ENCODE data around the gene SLC9A9. TPM values are rescaled to one million over a fixed set of nuclear protein-coding genes. Genes with fewer than 3 reads are reported as not detected.
A peak's percentile ranks its signal among the peaks of the same experiment; 100 is the strongest.

The SLC9A9 gene
- total RNA-seq, 6 experiments from 2014 or later: 1.3 to 6.3 (median 3.0) TPM

DNA sequence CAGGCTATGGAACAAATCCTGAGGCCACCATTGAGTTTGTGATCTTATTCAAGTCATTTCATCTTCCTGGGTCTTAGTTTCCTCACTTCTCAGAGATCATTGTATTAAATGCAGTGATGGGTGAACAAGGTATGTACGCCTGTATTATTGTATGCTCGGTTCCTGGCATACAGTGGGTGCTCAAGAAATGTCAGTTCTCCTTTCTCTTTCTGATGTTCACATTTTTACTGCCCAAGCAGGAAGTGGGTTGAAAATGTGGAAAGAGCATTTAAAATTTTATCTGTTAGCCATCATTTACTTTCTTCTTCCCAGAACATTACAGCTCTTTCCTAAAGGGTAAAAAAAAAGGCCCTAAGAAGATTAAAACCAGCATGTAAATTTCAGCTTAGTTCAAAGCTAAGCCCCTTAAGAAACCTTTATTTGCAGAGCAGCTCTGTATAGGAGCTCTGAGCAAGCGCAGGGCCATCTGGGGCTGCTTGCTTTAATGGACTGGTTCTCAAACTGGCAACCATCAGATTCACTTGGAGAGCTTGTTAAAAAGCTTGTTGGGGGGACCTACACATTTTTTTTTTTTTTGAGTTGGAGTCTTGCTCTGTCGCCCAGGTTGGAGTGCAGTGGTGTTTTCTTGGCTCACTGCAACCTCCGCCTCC lies 549.3 kb downstream of the SLC9A9 start:
- 70% methylated on average over 5 of the region's 5 CpGs for WGBS (ENCODE audit: insufficient coverage, low coverage, low lambda C conversion rate, missing lambda C conversion rate)
- no peaks in the 10 kb centered on the region for H3K36me3 ChIP-seq
- TF ChIP-seq, protein P1, sequence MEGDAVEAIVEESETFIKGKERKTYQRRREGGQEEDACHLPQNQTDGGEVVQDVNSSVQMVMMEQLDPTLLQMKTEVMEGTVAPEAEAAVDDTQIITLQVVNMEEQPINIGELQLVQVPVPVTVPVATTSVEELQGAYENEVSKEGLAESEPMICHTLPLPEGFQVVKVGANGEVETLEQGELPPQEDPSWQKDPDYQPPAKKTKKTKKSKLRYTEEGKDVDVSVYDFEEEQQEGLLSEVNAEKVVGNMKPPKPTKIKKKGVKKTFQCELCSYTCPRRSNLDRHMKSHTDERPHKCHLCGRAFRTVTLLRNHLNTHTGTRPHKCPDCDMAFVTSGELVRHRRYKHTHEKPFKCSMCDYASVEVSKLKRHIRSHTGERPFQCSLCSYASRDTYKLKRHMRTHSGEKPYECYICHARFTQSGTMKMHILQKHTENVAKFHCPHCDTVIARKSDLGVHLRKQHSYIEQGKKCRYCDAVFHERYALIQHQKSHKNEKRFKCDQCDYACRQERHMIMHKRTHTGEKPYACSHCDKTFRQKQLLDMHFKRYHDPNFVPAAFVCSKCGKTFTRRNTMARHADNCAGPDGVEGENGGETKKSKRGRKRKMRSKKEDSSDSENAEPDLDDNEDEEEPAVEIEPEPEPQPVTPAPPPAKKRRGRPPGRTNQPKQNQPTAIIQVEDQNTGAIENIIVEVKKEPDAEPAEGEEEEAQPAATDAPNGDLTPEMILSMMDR (IDR thresholded peaks at IDR 0.05): no peak
- TF ChIP-seq POLR2A (IDR thresholded peaks at IDR 0.05): no peak

DNA sequence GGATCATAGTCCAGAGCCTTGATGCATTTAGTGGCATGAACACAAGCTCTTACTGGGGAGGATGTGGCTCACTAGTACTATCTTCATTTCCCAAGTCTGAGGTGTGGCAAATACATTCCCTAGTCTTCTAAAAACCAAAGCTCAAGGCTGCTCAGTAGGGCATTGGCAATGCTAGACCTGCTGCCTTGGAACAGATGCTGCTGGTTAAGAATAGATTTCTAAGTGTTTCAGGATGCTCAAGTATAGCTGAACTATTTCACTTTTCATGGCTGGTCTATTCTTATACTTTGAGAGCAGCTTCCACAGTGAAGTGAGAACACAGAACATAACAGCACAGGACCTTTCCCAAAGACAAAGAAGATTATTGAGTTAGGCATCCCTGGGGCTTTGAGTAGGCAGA lies 549.9 kb downstream of the SLC9A9 start:
- no peak for ATAC-seq
- Histone ChIP-seq H3K36me3 (no peaks in the 10 kb centered on the region), H3K27ac (no peak overlapping the region), H3K9me3 (no peaks in the 10 kb centered on the region), H3K27me3 (no peaks in the 10 kb centered on the region), H3K4me3 (no peak overlapping the region), H3K4me1 (no peaks in the 10 kb centered on the region)
- DNase-seq: no peak
- no peak for TF ChIP-seq POLR2A (IDR thresholded peaks at IDR 0.05)
- TF ChIP-seq, protein P1 (IDR thresholded peaks at IDR 0.05): no peak
- intact Hi-C loops (cut with DNase I): no loop called here

More for the DNA sequence above, 549.3 kb downstream of the SLC9A9 start:
- intact Hi-C loops (cut with DNase I): no loop called here
- Histone ChIP-seq H3K27ac (no peak overlapping the region), H3K4me1 (no peaks in the 10 kb centered on the region), H3K4me3 (no peak overlapping the region), H3K9me3 (no peaks in the 10 kb centered on the region), H3K27me3 (no peaks in the 10 kb centered on the region)
- ATAC-seq (no peak), DNase-seq (no peak)

DNA sequence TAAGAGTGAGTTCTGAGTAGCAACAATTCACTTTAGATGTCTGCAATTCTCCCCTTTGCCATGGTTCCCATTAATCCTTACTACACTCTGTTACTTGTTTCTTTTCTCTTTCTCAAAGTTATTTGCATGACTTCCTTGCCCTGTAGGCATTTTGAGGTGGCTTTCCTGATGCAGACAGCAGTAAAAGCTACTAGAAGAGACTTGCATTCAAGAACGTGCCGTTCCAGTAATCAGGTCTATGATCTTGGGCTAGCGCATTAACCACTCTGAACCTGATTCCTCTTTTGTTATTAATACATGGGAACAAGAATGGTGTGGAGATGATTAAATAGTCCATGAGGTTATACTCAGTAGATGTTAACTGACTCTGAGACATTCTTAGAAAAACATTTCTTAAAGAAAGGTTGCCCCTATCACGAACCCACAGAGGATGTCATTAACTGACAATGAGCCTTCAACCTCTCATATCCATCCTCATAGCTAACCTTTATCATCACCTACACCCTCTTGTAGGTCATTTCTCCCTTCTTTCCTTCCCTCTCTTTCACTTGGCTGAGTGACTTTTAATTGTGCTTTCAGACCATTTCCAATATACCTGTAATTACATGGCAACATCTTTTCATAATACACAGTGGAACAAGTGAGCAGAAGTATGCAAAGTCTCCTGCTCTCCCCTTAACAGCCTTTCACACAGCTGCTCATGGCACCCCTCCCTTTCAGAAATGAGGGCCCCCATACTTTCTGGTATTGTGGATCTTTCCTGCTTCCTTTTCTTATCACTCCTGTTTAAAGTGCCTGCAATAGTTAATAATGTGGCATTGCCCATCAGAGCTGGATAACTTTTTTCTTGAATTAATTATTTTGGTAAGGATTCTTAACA lies 552.8 kb downstream of the SLC9A9 start:
- no peak for TF ChIP-seq POLR2A (IDR thresholded peaks at IDR 0.05)
- TF ChIP-seq, protein P1 (IDR thresholded peaks at IDR 0.05): no peak
- no peak for DNase-seq
- H3K27me3 ChIP-seq: no peaks in the 10 kb centered on the region
- 74% methylated on average over 4 of the region's 4 CpGs for WGBS (ENCODE audit: insufficient coverage, low coverage, low lambda C conversion rate, missing lambda C conversion rate)
- H3K4me1 ChIP-seq: no peaks in the 10 kb centered on the region
- no peaks in the 10 kb centered on the region for H3K9me3 ChIP-seq
- no peaks in the 10 kb centered on the region for H3K36me3 ChIP-seq
- intact Hi-C loops (cut with DNase I): no loop called here
- ATAC-seq: no peak
- no peak overlapping the region for H3K4me3 ChIP-seq
- no peak overlapping the region for H3K27ac ChIP-seq

DNA sequence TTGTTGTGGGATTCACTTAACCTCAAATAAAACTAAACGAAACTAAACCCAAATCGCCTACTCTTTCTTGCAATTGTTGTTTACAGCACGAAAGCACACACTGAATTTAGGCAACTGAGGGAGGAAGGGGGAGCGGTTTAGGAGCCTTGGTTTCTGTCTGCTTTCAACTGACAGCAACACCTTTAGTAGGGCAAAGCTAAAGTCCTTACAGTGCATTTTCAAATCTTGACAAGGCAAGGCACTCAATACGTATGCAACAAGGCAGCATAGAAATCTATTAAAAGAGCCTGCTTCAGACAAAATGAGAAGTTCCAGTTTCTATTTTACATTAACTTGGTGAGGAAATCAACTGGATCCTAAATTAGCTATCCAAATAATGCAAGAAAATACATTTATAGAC lies 554.1 kb downstream of the SLC9A9 start:
- no peak overlapping the region for H3K4me3 ChIP-seq
- intact Hi-C loops (cut with DNase I): no loop called here
- WGBS (ENCODE audit: insufficient coverage, low coverage, low lambda C conversion rate, missing lambda C conversion rate): 84% methylated on average over 5 of the region's 5 CpGs

More for the DNA sequence above, 554.1 kb downstream of the SLC9A9 start:
- peak in 1 of 4 donors; percentile 53 for ATAC-seq
- Histone ChIP-seq H3K36me3 (no peaks in the 10 kb centered on the region), H3K27me3 (no peaks in the 10 kb centered on the region), H3K27ac (no peak overlapping the region), H3K9me3 (no peaks in the 10 kb centered on the region), H3K4me1 (no peaks in the 10 kb centered on the region)
- no peak for DNase-seq
- TF ChIP-seq, protein P1 (IDR thresholded peaks at IDR 0.05): no peak
- no peak for TF ChIP-seq POLR2A (IDR thresholded peaks at IDR 0.05)

All from right lobe of liver (tissue), 6 donors.